Glomerular endothelial cell (primary cell): ENCODE results near the gene DDX10. TPM values are rescaled to one million over a fixed set of nuclear protein-coding genes. Genes with fewer than 3 reads are reported as not detected.

Experiments
- DNase-seq: peaks from one replicate; pipeline ENCODE4 v3.0.0-alpha.2; 2011; ENCODE audit warnings: low read depth, low spot score; ENCODE audit errors: extremely low read depth
- total RNA-seq: library from RNA; depleted of rRNA; stranded (reverse); fragments of >200 nt; gene quantifications from 2 replicates; pipeline ENCODE4 v1.2.3, GENCODE V29; 2015

Gene DDX10
- total RNA-seq, 1 donor from 2014 or later, result 32.7 TPM

DNA sequence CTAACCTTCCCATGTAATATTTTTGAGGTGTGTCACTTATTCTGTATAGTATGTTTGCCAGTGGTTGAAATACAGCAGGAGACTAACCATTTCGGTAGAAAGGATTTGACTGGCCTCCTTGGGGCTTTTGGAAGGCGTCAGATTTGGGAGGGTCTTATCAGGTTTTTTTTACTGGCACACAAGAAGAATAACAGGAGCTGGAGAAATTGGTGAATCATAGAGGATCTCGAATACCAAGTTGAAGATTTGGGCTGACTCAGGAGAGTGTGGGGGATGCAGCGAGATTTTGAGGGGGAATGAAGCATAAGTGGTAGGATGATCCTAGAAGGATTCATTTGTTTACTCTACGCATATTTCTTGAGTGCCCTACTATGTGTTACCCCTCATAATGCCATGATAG lies 200.5 kb downstream of the DDX10 start:
- DNase-seq, result no peak

DNA sequence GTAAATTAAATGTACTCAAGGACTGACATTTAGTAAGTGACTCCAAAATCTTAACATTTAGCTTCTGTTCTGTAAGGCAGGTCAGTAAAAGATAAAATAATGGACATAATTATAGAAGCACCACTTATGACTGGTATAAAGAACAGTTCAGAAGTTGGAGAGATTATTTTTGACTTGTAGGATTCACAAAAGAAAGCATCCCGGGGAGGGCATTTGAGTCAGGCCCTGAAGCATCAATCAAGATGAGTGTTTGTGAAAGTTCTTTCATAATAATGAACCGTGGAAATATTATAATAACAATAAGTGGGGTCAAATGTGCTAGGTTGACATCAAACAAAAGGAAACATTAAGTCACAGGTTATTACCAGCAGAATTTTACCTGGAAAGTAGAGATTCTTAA lies 201.9 kb downstream of the DDX10 start:
- DNase-seq, result no peak

DNA sequence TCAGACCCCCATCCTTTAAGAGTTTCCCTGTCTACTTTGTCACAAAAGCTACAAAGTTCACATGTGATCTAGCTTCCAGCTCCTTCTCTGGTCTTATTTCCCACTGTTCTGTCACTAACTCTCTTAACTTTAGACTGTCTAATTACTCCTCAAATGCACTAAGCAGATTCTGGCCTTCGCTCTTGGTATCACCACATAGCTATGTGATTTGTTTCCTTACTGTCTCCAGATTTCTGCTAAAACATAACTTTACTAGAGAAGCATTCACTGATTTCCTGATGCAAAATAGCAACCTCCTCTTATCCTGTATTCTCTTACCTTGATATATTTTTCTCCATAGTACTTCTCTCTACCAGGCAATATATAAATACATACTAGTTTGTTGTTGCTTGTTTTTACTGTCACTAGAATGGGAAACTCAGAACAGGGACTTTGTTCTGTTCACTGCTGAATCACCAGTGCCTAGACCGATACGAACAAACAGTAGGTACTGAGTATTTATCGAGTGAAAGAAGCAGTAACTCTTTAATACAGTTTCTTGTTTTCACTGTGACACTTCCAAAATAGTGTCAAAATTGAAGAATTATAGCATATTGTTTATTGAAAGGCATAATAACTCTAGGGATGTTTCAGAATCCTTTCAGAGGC lies 205.6 kb downstream of the DDX10 start:
- no peak for DNase-seq

DNA sequence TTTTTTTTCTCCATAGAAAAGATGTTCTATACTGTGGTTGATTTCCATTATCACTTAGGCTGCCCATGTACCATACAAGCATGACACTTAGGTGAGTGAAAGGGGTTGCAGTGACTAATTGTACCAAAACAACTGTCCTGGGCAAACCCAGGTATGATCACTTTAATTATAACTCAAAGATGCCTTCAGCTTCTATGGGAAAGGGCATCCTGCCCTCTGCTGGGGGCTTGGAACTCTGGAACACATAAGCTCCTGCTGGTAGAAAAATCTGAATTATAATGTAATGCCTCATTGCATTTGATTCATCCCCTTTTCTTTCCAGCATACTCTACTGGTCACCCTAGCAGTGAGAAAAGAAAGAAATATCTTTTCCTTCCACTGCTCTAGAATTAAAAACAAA lies 206.3 kb downstream of the DDX10 start:
- no peak for DNase-seq

DNA sequence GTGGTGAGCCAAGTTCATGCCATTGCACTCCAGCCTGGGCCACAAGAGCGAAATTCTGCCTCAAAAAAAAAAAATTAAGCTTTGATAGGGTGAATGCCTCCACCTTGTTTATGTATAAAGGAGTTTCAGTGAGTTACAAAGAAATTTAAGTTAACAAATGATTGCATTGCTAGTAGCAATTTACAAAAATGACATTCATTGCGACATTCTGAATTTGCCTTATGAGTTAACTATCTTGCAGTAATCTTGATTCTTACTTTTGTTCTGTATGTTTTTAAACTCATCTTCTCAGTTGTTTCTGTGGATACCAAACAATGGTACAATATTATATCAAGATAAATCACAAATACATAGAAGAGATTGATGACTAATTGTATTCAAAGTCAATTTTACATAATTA lies 207.0 kb downstream of the DDX10 start:
- no peak for DNase-seq

DNA sequence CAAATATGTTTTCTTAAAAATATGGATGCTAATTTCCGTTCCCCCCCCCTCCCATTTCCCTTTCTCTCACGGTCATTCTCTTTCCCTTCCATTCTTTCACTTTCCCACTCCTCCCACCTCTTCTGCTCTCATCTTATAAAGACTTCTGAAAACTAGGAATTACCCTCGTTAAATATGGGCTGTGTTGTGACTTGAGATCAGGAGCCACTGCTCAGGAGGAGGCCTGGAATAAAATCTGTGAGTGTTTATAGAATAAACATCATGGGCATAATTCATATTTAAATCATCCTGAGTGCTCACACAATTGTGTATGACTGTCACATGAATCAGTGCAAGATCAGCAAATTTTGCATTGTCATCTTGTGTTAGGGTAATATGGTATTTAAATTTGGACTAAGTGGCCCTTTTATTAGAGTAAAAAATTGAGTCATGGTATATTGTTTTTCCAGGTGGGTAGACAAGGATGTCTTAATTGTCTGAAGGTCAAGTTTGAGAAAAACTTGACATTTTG lies 208.0 kb downstream of the DDX10 start:
- no peak for DNase-seq

DNA sequence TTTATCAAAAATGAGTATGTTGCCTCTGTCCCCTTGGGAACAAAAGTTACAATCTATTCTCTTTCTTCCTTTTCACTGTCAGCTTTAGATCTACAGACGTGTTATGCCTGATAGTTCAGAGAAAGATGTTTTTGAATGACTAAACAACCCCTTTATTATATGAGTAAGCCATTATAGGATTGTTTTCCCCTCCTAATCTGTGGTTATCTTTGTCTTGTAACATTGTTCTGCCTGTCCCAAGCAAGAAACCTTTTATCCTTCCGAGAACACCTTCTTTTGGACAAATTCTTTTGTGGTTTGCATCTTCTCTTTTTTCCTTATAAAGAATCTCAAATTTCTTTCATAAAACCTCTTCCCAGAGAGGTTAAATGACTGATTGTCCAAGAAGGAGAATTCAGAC lies 208.4 kb downstream of the DDX10 start:
- DNase-seq, result no peak

DNA sequence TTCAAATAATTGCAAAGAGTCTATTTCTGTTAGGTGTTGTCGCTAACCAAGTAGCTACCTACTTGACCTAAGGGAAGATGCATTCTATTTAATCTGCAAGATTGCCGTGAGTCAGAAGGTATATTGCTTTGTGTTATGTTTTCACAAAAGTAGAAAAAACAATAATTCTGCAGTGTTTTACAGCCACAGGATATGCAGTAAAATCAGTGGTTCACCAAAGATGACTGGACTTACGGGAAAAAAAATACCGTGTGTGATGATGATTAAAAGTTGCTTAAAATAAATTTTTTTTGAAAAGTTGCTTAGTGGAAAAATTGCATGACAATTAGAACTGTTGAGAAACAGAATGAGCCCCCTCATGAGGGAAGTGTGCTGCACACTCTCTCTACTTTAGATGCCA lies 209.1 kb downstream of the DDX10 start:
- no peak for DNase-seq

DNA sequence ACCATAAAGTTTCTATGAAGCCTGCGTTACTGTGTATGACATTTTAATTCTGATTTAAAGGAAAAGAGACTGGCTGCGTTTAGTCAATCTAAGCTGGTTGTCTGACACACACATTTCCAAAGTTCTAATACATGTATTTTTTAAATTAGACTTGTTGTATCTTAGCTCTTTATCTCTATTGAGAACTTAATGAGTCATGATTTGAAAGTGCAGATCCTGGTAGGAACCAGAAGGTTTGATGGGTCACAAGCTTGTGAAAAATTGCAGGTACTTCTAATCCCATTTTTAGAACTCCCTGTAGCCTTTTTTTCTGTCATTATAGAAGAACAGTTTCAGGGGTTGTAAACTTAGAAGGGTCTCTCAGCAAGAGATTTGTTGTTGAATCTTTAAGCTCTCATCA lies 210.3 kb downstream of the DDX10 start:
- DNase-seq, result no peak

DNA sequence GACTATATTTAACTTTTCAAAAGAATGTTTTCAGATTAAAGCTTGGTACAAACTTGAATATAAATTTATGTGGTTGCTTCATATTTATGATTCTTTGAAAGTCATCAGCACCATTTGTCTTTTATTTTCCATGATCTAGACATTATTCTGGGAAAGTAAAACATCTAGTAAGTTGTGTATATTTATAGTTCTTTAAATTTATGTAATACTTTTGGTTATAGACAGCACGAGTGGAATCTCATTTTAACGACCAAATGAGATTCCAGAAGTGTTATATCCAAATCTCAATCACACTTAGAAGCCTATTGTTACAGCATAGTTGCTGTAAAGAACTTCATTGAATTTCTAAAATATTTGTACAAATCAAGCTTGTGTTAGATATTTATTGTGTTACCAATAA lies 212.3 kb downstream of the DDX10 start:
- no peak for DNase-seq

DNA sequence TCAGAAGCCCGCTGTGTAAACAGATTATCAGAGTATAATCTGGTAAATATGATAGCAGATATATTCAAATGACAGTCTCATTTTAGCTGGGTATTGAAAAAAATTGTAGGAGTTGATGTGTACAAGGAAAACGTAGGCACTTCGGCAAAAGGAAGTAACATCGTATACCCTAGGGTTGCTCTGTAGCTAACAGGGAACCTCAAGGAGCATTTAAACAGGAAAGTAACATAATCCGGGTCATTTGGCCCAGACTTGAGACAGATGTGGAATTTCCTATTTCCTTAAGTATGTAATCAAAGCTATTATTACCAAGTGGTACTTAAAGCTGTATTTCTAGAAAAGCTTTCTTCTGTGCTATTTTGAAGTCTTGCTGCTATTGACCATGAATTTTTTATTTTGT lies 215.6 kb downstream of the DDX10 start:
- no peak for DNase-seq

DNA sequence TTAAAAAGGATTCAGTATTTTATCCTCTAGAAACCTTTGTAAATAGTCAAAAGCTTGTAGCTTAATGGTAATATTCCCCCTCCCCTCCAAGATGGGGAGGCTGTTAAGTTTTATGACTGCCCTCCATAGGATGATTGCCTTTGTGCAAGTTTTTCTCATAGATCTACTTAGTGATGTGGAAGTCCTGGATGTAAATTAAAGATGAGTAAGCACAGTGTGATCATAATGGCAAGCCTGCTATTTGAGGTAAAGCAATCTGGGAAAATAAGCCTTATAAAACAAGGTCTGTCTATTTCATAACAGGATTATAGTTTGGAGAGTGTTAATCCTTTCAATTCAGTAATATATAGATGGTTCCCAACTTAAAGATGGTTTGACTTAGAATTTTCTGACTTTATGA lies 216.3 kb downstream of the DDX10 start:
- no peak for DNase-seq

DNA sequence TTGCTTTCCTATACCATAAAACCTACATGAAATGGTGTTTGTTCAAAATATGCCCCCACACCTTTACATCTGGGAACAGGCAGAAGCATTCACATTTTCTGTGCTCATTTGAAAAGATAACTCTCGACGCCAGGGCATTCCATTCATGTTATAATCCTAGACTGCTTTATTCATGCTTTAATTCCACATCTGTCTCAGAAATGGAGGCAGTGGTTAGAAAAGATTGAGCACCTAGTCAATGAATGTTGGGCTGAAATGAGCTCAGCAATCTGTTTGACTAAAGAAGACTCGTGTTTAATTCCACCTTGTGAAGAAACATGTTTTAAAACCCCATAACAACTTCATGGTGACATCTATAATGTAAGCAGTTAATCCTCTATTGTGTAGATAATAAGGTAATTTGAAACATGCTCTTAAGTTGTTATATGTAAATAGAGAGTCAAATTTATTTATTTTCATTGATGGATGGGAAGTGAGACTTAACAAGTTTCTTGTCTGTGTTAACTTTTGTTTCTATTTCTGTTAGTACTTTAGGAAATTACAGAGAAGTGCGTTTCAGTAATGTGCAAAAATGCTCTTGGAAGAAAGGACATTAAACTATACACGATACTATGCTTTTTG lies 217.5 kb downstream of the DDX10 start:
- DNase-seq, result no peak

DNA sequence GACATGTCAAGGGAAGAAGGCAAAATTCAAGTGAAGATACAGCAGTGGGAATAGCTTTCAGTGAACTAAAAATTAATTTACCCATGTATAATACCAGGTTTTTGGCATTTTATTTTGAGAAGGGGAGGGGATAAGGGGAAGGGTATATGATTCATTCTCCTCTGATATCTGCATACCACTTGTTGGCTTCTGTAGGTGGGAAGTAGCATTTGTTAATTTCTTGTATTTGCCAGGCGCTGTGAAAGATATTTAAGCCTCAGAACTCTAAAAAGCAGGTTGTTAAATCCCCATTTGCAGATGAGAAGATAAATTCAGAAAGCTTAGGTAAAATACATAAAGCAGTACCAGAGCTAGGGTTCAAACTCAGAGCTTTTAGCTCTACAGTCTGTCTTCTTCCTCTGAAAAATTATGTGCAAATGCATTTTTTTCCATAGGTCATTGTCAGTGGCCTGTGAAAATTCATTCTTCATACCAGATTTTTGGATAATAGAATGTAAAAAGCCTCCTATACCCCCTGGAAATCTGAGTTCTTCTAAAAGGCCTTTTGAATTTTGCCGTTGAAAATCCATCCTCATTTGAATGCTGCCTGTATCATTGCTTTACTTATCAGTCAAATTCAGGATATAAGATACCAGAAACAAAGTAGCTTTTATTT lies 221.3 kb downstream of the DDX10 start:
- DNase-seq, result no peak

DNA sequence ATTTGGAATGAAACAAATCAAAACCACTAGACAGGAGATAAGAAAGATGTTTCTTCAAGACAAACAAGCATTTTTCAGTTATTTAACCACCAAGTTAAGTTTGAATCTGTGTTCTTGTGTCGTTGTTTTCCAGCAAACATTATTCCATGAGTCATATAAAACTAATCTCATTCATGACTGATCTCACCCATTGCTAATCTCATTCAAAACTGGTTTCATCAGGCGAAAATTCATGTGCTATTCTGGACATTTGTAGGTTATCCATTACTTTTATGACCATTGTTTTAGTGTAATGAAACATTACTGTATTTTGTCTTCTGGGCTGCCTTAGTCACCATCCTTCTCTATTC lies 221.8 kb downstream of the DDX10 start:
- no peak for DNase-seq

DNA sequence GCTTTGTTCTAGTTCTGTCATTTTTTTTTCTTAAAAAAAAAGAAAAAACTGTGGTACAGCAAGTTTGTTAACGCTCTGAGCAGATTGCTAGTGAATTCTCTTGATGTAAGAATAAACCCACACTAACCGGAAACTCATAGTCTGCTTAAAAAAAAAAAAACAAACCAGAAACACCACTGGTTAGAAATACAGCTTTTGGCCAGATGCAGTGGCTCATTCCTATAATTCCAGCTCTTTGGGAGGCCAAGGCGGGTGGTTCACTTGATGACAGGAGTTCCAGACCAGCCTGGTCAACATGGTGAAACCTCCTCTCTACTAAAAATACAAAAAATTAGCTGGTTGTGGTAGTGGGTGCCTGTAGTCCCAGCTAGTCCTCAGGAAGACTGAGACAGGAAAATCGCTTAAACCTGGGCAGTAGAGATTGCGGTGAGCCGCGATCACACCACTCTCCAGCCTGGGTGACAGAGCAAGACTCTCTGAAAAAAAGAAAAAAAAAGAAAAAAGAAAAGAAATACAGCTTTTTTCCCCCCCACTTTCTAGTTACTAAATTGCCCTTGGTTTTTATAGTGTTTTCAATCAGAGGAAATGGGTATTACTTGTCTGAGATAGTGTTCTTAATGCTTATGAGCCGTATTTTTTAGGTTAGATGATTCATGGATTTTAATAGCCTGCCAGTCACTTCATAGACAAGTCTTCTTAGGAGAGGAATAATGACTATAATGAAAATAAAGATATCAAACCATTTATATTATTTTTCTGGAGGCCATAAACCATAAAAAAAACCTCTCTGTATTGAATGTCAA lies 222.8 kb downstream of the DDX10 start:
- no peak for DNase-seq

DNA sequence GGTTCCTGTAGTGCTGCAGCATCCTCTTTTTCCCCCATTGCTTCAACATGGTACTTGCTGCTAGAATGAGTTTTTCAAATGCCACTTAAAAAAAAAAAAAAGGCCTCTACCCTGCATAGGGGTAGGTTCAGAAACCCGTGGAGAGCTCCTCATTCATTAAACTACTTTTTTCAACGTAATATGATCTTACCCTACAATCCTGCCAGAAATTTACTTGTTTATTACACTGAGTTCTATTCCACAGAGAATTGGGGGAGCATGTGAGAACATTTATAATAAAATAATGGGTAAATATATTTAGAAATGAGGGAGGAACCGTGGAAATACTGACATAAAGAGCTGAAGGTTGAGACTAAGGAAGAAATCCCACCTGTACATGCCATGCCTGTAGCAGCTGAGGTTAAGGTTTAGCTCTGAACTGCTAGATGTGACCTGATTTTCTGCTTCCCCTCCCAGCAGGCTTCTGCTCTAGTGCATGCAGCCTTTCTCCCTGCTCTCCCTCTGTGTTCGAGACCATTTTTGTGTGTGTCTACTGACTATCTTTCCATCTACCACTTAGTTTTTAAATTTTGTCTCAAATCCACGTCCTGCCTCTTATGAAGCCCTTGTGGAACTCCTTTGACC lies 225.7 kb downstream of the DDX10 start:
- DNase-seq, result no peak

DNA sequence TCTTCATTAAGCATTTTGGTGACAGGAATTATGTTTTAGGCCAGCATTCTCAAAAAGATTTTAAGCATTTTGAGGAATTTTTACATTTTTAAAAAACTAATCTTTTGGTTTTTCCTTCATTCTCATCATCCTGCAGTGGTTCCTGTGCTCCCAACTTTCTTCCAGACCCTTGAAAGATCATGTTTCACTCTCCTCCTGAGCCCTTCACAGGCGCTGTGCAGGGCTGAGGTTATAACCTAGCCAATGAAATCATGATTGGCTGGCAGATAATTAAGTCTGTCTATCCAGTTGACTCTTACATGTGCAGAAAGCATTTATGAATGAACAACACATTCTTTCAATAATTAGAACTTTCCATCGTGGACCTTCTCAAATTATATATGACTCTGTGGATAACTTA lies 226.3 kb downstream of the DDX10 start:
- no peak for DNase-seq

DNA sequence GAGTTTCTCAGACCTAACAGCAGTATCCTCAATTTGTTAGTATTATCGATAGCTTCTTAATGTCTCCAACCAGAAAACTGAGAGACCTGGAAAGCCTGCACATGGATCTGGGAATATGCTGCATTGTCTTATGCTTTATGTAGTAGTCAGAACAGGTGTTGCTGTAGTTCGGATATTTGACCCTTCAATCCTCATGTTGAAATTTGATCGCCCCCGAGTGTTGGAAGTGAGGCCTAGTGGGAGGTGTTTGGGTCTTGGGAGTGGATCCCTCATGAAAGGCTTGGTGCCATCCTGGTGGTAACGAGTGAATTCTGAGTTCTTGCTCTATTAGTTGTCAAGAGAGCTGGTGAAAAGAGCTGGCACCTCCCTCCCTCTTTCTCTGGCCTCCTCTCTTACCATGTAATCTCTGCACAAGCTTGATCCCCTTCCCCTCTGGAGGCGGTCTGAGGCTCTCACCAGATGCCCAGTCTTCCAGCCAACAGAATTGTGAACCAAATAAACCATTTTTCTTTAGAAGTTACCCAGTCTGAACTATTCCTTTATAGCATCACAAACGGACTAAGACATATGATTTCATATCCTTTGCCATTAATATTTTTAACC lies 227.1 kb downstream of the DDX10 start:
- no peak for DNase-seq

DNA sequence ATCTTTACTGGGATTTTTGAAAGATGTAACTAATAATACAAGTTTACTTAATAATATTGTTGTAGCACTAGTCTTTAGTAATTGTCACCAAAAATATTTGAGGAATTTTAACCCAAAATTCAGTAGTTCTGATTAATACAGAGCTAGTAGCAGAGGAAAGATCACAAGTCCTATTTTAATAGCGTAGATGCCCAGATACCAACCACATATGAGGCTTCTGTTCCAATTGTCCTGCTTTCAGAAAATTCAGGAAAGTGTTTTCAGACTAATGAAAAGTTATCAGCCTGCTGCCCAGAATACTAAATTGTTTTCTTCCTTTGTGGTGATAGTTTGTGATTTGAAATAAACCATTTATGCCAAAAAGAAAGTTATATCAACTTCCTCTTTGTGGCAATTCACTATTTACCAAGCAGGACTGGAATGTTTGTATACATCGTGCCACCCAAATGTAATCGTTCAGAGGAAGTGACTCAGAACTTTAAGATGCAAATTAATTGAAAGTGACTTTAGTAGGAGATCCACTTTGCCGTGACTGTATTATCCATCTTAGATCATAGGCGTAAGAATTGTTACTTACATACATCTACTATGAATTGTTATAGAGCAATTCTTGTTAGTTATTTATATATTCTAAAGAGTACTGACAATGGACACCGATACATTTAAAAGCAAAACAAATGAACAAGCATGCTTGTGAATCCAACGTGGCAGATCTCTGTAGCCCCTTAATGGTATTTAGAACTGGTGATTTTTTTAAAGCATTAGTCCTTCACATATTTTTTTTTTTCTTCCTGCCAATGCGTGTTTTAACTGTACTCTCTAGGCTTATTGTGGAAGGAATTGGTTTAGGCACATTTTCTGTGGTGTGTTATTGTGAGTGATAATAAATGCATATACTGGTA lies 231.0 kb downstream of the DDX10 start:
- DNase-seq, result no peak
